Stimulated activated CD8-positive, alpha-beta memory T cell treated with anti-CD3 and anti-CD28 coated beads, Interleukin-4, amount 100 ng/mL, for 4 hours (primary cell): ENCODE measurements around the gene ERCC6L2.

Experiments
- DNase-seq, 2 donors: peaks; one replicate each; pipeline ENCODE4 v3.0.0-alpha.2; 2020; ENCODE audit warnings: low read depth in 2 of 2, low spot score in 1 of 2

ERCC6L2 gene

GRCh38 chr9:95912773-95913172 is 37.3 kb downstream of the ERCC6L2 start:
- DNase-seq: no peak

- DNase-seq: no peak
Measured at GRCh38 chr9:95920017-95920416, 44.5 kb downstream of the ERCC6L2 start.

DNA sequence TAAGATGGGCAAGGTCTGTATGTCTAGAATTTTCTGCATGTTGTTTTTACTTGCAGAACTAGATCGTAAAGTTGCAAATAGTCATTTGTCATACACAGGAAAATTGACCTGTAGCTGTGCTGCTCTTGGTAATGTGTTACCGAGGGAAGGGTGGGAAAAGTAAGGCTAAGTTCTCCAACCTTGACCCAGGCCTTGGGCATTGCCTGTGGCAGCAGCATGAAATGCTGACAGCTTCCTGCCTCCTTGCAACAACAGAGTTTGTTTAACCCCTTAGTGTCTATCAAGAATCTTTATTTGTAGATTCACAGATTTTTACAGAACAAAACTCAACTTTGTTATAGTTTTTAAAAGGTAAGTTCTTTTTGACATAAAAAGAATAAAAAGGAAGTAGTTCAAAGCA is 48.3 kb downstream of the ERCC6L2 start:
- no peak for DNase-seq

GRCh38 chr9:95924987-95925386 is 49.5 kb downstream of the ERCC6L2 start:
- no peak for DNase-seq

- DNase-seq: no peak
Measured at GRCh38 chr9:95927271-95928004, 51.9 kb downstream of the ERCC6L2 start.

- DNase-seq: no peak
Measured at GRCh38 chr9:95930277-95930676, 54.8 kb downstream of the ERCC6L2 start.

GRCh38 chr9:95935861-95936578 is 60.5 kb downstream of the ERCC6L2 start:
- DNase-seq: no peak

- DNase-seq: no peak
Measured at GRCh38 chr9:95936579-95937075, 61.1 kb downstream of the ERCC6L2 start.

- DNase-seq: no peak
Measured at GRCh38 chr9:95937131-95937530, 61.6 kb downstream of the ERCC6L2 start.

- DNase-seq: no peak
Measured at GRCh38 chr9:95938724-95939123, 63.2 kb downstream of the ERCC6L2 start.

DNA sequence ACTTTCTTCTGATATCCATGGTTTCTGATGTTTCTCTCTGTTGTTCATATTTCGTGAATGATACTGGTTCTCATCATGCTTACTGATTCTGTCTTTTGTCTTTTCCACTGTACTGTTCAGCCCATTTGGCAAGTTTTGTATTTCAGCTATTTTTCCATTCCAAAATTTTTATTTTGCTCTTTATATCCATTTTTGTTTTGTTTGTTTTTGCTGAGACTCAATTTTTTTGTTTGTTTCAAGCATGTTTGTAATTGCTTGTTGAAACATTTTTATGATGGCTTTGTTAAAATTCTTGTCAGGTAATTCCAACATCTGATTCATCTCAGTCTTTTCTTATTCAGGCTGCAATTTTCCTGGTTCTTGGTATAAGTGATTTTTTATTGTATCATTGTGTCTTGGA is 64.0 kb downstream of the ERCC6L2 start:
- DNase-seq: no peak

GRCh38 chr9:95940265-95940664 is 64.8 kb downstream of the ERCC6L2 start:
- no peak for DNase-seq

DNA sequence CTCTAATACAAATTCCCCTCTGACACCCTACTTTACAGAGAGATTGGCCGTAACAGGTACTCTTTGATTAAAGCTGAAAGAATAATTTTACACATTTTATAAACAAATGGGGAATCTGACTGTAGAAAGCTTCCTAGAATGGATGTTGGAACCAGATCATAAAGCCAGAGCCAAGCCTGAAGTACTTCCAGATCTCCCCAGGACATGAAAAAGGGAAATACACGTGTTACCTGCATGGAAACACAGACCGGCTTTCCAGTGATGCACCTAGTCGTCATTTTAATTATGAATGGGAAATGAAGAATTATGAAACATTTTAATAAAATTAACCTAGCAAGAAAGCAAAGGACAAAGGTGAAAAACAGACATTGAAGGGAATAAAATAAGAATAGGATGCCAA is 66.5 kb downstream of the ERCC6L2 start:
- DNase-seq: no peak

- no peak for DNase-seq
Measured at GRCh38 chr9:95947118-95947517, 71.6 kb downstream of the ERCC6L2 start.

DNA sequence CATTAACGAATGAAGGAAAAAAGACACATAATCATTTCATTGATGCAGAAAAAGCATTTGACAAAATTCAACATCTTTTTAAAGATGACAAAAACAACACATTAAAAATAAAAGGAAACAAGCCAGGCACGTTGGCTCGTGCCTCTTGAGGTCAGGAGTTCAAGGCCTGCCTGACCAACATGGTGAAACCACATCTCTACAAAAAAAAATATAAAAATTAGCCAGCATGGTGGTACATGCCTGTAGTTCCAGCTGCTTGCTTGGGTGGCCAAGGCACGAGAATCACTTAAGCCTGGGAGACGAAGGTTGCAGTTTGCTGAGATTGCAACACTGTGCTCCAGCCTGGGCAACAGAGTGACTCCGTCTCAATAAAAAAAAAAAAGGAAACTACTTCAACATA is 77.0 kb downstream of the ERCC6L2 start:
- DNase-seq: no peak

DNA sequence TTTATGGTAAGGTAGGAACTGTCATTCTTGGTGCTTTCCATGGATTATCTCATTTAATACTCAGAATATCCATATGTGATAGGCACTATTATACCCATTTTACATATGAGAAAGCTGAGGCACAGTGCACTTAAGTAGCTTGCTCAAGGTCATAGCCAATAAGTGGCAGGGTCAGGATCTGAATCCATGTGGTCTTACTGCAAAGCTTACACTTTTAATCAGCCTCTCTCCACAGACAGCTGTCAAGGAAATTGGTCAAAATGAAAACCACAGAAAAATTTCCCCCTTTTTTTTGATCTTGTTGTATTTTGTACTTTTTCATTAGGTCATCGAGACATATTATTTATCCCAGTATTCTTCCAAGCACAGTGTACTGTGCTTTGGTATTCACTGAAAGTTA is 78.5 kb downstream of the ERCC6L2 start:
- DNase-seq: no peak

DNA sequence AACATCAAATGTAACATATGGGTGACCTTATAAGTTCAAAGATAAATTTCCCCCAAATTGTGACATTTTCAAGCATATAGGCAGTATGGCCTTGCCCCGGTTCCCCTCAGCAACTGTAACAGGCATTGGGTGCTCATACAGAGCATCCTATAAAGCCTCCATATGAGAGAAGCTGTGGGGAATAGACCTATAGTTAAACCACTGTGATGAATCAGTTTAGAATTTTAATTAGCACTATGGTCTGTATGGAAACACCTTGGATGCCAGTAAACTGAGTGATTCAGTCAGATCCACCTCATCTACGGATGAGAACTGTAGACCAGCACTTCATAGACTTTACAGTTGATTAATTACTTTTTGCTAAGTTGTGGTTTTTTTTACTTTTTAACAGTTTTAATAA is 79.4 kb downstream of the ERCC6L2 start:
- no peak for DNase-seq

GRCh38 chr9:95962936-95963335 is 87.4 kb downstream of the ERCC6L2 start:
- no peak for DNase-seq

- DNase-seq: no peak
Measured at GRCh38 chr9:95963659-95964058, 88.2 kb downstream of the ERCC6L2 start.

GRCh38 chr9:95966306-95966705 is 90.8 kb downstream of the ERCC6L2 start:
- DNase-seq: no peak

DNA sequence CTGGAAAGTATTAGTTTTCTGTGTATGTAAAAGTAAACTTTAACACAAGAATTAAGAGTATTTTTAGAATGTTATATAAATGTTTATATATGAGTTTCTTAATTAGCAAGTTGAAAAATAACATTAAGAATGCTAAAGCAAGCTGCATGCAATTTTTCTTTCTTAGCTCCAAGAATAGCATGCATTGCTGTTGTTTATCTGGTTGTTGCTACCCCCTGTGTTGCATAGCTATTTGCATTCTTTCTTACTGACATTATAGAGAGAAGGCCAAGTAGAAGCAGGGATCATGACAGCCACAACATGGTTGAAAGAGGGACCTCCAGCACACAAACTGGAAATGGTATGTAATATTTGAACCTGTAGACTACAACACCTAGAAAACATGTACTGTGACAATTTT is 94.8 kb downstream of the ERCC6L2 start:
- no peak for DNase-seq

GRCh38 chr9:95971815-95972214 is 96.3 kb downstream of the ERCC6L2 start:
- DNase-seq: no peak

- no peak for DNase-seq
Measured at GRCh38 chr9:95974389-95974788, 98.9 kb downstream of the ERCC6L2 start.
